Lung (tissue), 12 donors: ENCODE results near the gene AK8. TPM values are rescaled to one million over a fixed set of nuclear protein-coding genes. Genes with fewer than 3 reads are reported as not detected.

ENCODE experiments used
- ATAC-seq: fragments of 200-7000 bp; cut with Tn5 transposase; one replicate; pipeline ENCODE4 v1.9.1; 2020; ENCODE audit warnings: moderate number of reproducible peaks; ENCODE audit not compliant: insufficient read depth, low FRiP score
- DNase-seq, 3 donors: peaks; one replicate each; pipeline ENCODE4 v3.0.0-alpha.2; 2013 to 2017
- H3K27ac ChIP-seq, 2 donors: one replicate each; pipeline ENCODE4 v1.5.1; 2013; ENCODE audit warnings: mild to moderate bottlenecking in 2 of 2, moderate library complexity in 2 of 2, control low read depth in 1 of 2, inconsistent platforms in 1 of 2, low read depth in 1 of 2, low read length in 1 of 2
- H3K27me3 ChIP-seq, 3 donors: one replicate each; pipeline ENCODE4 v1.5.1; 2013; ENCODE audit warnings: low read length in 2 of 3; ENCODE audit not compliant: control insufficient read depth in 3 of 3, insufficient read depth in 3 of 3
- H3K36me3 ChIP-seq, 4 donors: one replicate each; pipeline ENCODE4 v1.5.1; 2013; ENCODE audit warnings: low read length in 4 of 4, mild to moderate bottlenecking in 1 of 4, moderate library complexity in 1 of 4; ENCODE audit not compliant: control insufficient read depth in 4 of 4, insufficient read depth in 4 of 4
- H3K4me1 ChIP-seq, 5 donors: one replicate each; pipeline ENCODE4 v1.5.1; 2013; ENCODE audit warnings: low read length in 5 of 5, mild to moderate bottlenecking in 2 of 5, moderate library complexity in 1 of 5; ENCODE audit not compliant: control insufficient read depth in 5 of 5, insufficient read depth in 5 of 5
- H3K4me3 ChIP-seq: one replicate; pipeline ENCODE4 v1.5.1; 2013; ENCODE audit warnings: mild to moderate bottlenecking, control low read depth, moderate library complexity
- H3K9ac ChIP-seq, 2 donors: one replicate each; pipeline ENCODE4 v1.5.1; 2013; ENCODE audit warnings: low read length in 2 of 2, control low read depth in 1 of 2; ENCODE audit not compliant: insufficient read depth in 1 of 2
- H3K9me3 ChIP-seq, 4 donors: one replicate each; pipeline ENCODE4 v1.5.1; 2013; ENCODE audit warnings: low read length in 3 of 4, mild to moderate bottlenecking in 1 of 4, moderate library complexity in 1 of 4; ENCODE audit not compliant: control insufficient read depth in 4 of 4, insufficient read depth in 3 of 4
- whole genome bisulfite sequencing, 2 donors: extraction: QIAGEN DNeasy Blood & Tissue Kit; methylation state at CpG; one replicate each; pipeline ENCODE4 v1.1.7; 2013; 5-methylcytosine and 5-hydroxymethylcytosine counted together
- polyA plus RNA-seq, 2 donors: library from polyadenylated mRNA; stranded (reverse); fragments of 200-250 nt; gene quantifications; one replicate each; pipeline ENCODE4 v1.2.1, GENCODE V29; 2013
- total RNA-seq, 2 donors: library from RNA; depleted of rRNA in 1 of 2; stranded (reverse); fragments of >200 nt in 1 of 2; gene quantifications; one replicate each; pipeline ENCODE4 v1.2.1, GENCODE V29; 2014 to 2021
- TF ChIP-seq, protein P1 (sequence below): IDR thresholded peaks from 2 replicates; pipeline ENCODE4 v1.5.1; 2012; ENCODE audit warnings: mild to moderate bottlenecking; ENCODE audit errors: control extremely low read depth, extremely low read depth
- donor health status: control.
- donor health status: control.
- donor health status: Bipolar disorder and iron deficiency.
- donor health status: healthy.
- donor health status: DM: yes; HTN: yes; CAD: no.

Gene AK8
- total and polyA plus RNA-seq, 4 donors = 1.9 to 10.6 (median 3.7) TPM

DNA sequence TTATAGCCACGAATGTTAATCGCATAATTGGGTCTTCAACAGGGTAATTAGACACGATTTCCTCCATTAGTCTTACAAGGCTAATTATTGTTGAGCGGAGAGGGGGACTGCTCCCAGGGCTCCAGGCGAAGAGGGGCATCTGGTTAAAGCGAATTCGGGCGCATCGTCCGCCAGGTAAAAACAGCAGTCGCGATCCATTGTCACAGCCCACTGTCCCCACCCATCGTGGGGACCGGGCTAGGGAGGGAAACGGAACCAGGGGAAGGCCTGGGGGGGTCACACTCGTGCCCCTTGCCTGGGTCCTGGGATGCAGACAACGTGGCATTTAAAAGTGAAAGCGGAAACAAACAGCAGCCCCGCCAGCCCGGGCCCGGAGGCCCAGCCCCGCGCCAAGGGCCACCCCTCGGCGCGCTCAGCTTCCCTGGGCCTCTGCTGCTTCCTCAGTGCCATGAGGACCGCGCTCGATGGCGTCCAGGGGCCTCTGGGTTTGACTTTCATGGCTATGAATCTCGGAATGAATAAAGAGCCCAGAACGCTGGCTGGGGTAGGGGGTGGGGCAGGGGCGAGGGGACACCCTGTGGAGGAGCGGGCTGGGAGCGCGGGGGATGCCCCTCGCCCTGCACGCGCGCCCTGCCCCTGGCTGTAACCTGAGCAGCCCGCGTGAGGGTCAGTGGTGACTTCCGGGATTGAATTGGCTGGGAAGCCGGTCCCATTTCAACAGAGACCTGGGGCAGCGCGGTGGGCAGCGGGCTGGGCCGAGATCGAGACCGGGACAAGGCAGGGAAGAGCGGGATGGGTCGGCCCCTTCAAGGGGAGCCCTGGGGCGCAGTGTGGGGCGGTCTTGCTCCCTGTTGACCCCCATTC is 107.9 kb downstream of the AK8 start:
- peak overlapping the region in 1 of 2 donors; percentile 87 for H3K27ac ChIP-seq
- WGBS, 2 donors = 4 to 6% methylated on average over 50 to 54 of the region's 54 CpGs
- peak; percentile 56 for ATAC-seq

DNA sequence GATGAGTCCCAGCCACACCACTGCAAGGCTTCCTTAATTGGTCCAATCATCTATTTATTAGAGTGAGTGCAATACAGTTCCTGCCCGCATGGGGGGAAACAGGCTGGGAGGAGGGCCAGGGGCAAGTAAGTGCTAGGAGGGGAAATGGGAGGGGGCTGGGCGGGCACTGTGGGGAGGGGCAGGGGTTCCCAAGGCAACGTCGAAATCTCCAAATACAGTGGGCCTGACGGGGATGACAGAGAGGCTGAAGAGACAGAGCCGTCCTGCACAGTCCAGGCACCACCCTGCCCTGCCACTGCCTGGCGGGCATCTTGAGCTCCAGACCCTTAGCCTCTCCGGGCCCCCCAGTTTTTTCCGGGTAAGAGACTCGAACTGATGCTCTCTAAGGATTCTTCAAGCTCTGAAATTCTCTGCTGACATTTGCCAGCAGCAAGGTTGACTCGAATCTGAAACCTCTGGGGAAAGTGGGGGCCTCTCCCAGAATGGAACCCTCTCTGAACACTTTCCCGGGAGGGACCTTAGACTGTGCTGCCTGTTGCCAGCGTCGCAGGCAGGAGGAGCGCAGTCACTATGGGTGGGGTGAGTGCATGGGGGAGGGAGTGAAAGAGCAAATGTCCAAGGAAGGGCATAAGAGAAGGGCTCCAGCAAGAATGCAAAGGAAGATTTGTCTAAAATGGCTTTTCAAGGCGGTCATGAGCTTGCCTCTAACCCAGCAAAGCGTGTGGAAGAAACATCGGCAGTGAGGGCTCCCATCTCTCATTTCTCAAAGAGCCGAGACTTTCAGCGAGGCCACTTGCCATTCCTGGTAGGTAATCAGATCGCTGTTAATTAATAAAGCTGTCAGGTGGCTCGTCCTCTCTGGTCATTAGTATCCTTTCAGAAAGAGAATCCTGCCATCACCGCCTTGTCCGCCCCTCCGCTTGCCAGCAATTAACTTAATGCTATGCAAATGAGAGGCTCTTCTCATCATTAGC is 108.9 kb downstream of the AK8 start:
- 1% methylated on average over 25 of the region's 25 CpGs for WGBS, 2 donors
- peak; percentile 84 to 85 (median 84) for DNase-seq
- H3K9ac ChIP-seq = peak overlapping the region; percentile 84 to 93

More for the DNA sequence above, 107.9 kb downstream of the AK8 start:
- Histone ChIP-seq H3K9me3 (peaks cover 0 to 4% (median 0%) of the 10 kb centered on the region in 4 donors), H3K36me3 (no peaks in the 10 kb centered on the region), H3K9ac (peak overlapping the region; percentile 84 to 93), H3K4me1 (peaks cover 0 to 12% (median 3%) of the 10 kb centered on the region in 5 donors), H3K27me3 (no peaks in the 10 kb centered on the region), H3K4me3 (peak overlapping the region; percentile 96)
- DNase-seq = peak; percentile 81 to 91 (median 84)
- TF ChIP-seq, protein P1, sequence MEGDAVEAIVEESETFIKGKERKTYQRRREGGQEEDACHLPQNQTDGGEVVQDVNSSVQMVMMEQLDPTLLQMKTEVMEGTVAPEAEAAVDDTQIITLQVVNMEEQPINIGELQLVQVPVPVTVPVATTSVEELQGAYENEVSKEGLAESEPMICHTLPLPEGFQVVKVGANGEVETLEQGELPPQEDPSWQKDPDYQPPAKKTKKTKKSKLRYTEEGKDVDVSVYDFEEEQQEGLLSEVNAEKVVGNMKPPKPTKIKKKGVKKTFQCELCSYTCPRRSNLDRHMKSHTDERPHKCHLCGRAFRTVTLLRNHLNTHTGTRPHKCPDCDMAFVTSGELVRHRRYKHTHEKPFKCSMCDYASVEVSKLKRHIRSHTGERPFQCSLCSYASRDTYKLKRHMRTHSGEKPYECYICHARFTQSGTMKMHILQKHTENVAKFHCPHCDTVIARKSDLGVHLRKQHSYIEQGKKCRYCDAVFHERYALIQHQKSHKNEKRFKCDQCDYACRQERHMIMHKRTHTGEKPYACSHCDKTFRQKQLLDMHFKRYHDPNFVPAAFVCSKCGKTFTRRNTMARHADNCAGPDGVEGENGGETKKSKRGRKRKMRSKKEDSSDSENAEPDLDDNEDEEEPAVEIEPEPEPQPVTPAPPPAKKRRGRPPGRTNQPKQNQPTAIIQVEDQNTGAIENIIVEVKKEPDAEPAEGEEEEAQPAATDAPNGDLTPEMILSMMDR = no peak

DNA sequence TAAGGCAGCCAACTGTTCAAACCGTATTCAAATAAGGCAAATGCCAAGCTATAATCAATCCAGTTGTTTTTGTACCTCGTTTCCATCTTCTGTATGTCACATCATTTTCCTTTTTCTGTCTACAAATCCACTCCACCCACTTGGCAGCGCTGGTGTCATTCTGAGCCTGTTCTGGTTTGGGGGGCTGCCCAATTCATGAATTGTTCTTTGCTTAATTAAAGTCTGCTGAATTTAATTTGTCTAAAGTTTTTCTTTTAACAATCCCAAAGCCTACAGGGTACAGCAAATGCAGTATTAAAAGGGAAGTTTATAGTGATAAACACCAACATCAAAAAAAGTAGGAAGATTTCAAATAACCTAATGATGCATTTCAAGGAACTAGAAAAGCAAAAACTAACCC is 114.5 kb downstream of the AK8 start:
- Histone ChIP-seq H3K9ac (no peak overlapping the region), H3K27me3 (no peaks in the 10 kb centered on the region), H3K4me1 (peaks cover 0 to 2% (median 0%) of the 10 kb centered on the region in 5 donors), H3K36me3 (no peaks in the 10 kb centered on the region), H3K9me3 (no peaks in the 10 kb centered on the region), H3K27ac (no peak overlapping the region), H3K4me3 (no peak overlapping the region)
- DNase-seq (no peak), ATAC-seq (no peak)
- WGBS, 2 donors = 84 to 92% methylated on average over 3 of the region's 3 CpGs
- TF ChIP-seq, protein P1 = no peak

More for the DNA sequence above, 108.9 kb downstream of the AK8 start:
- H3K36me3 ChIP-seq = no peaks in the 10 kb centered on the region
- TF ChIP-seq, protein P1 = peak; percentile 9
- H3K4me3 ChIP-seq = peak overlapping the region; percentile 96
- ATAC-seq = peak; percentile 75
- H3K27ac ChIP-seq = peak overlapping the region in 1 of 2 donors; percentile 87
- peaks cover 0 to 12% (median 3%) of the 10 kb centered on the region in 5 donors for H3K4me1 ChIP-seq
- no peaks in the 10 kb centered on the region for H3K27me3 ChIP-seq
- H3K9me3 ChIP-seq = peaks cover 0 to 4% (median 0%) of the 10 kb centered on the region in 4 donors
